Tibial artery (tissue), 4 donors: ENCODE results near the gene SERPINB4.

Source experiments
- DNase-seq, 2 donors: peaks; one replicate each; pipeline ENCODE4 v3.0.0-alpha.2; 2019
- H3K27ac ChIP-seq, 2 donors: fragments of 200-600 bp; sonication (generic) in 1 of 2; 1 replicate in 1 of 2; 2 replicates in 1 of 2; pipeline ENCODE4 v1.5.1; 2018 to 2019; ENCODE audit warnings: mild to moderate bottlenecking in 1 of 2
- H3K27me3 ChIP-seq, 2 donors: fragments of 200-600 bp; sonication (generic) in 1 of 2; one replicate each; pipeline versions ENCODE4 v1.5.1 to v1.6.0; 2016 to 2019
- H3K36me3 ChIP-seq, 3 donors: fragments of 200-600 bp; sonication (generic) in 2 of 3; one replicate each; pipeline ENCODE4 v1.5.1; 2016 to 2019; ENCODE audit warnings: mild to moderate bottlenecking in 2 of 3
- H3K4me1 ChIP-seq, 4 donors: fragments of 200-600 bp; sonication (generic) in 2 of 4; 1 replicate in 3 of 4; 2 replicates in 1 of 4; pipeline ENCODE4 v1.5.1; 2016 to 2019
- H3K4me3 ChIP-seq, 2 donors: fragments of 200-600 bp; sonication (generic) in 1 of 2; 1 replicate in 1 of 2; 2 replicates in 1 of 2; pipeline ENCODE4 v1.5.1; 2018 to 2019; ENCODE audit warnings: mild to moderate bottlenecking in 2 of 2
- H3K9me3 ChIP-seq, 3 donors: fragments of 200-600 bp; sonication (generic) in 1 of 3; one replicate each; pipeline ENCODE4 v1.5.1; 2016 to 2019
- CTCF ChIP-seq, 2 experiments: fragments of 200-600 bp in 1 of 2; fragments of 450-650 bp in 1 of 2; IDR thresholded peaks; one replicate each; pipeline ENCODE4 v1.5.1; 2017 to 2019; ENCODE audit warnings: antibody characterized with exemption in 2 of 2, mild to moderate bottlenecking in 1 of 2, moderate library complexity in 1 of 2
- intact Hi-C: fragments of 100-400 bp; cut with DNase I; formaldehyde crosslinking; loops from one replicate; pipeline ENCODE4 v1.15.0; 2023; ENCODE audit warnings: low total_unique reads

SERPINB4 gene

GRCh38 chr18:63626431-63626830, 17.6 kb downstream of the SERPINB4 start:
- no peak for DNase-seq
- Histone ChIP-seq H3K27ac (no peak overlapping the region), H3K4me1 (no peaks in the 10 kb centered on the region), H3K27me3 (no peaks in the 10 kb centered on the region), H3K4me3 (no peak overlapping the region), H3K36me3 (no peaks in the 10 kb centered on the region), H3K9me3 (peaks cover 0 to 21% (median 16%) of the 10 kb centered on the region in 3 donors)
- no peak for TF ChIP-seq CTCF (IDR thresholded peaks at IDR 0.05)
- intact Hi-C loops: no loop called here

GRCh38 chr18:63624863-63625262, 19.2 kb downstream of the SERPINB4 start:
- DNase-seq: no peak
- H3K36me3 ChIP-seq: no peaks in the 10 kb centered on the region
- intact Hi-C loops: no loop called here
- H3K9me3 ChIP-seq: peaks cover 0 to 21% (median 16%) of the 10 kb centered on the region in 3 donors
- H3K27me3 ChIP-seq: no peaks in the 10 kb centered on the region
- TF ChIP-seq CTCF (IDR thresholded peaks at IDR 0.05): no peak
- H3K4me1 ChIP-seq: no peaks in the 10 kb centered on the region
- H3K27ac ChIP-seq: no peak overlapping the region
- no peak overlapping the region for H3K4me3 ChIP-seq

- no peak for TF ChIP-seq CTCF (IDR thresholded peaks at IDR 0.05)
- no peak for DNase-seq
- intact Hi-C loops: no loop called here
- Histone ChIP-seq H3K36me3 (no peaks in the 10 kb centered on the region), H3K27me3 (no peaks in the 10 kb centered on the region), H3K4me3 (no peak overlapping the region), H3K27ac (no peak overlapping the region), H3K4me1 (no peaks in the 10 kb centered on the region), H3K9me3 (peaks cover 0 to 4% (median 0%) of the 10 kb centered on the region in 3 donors)
These were observed 24.4 kb downstream of the SERPINB4 start for GRCh38 chr18:63619661-63620060.

- DNase-seq: no peak
- H3K9me3 ChIP-seq: no peaks in the 10 kb centered on the region
- no peaks in the 10 kb centered on the region for H3K27me3 ChIP-seq
- H3K4me1 ChIP-seq: no peaks in the 10 kb centered on the region
- intact Hi-C loops: no loop called here
- no peak overlapping the region for H3K4me3 ChIP-seq
- no peak for TF ChIP-seq CTCF (IDR thresholded peaks at IDR 0.05)
- H3K27ac ChIP-seq: no peak overlapping the region
- no peaks in the 10 kb centered on the region for H3K36me3 ChIP-seq
These were observed 26.2 kb downstream of the SERPINB4 start for GRCh38 chr18:63617915-63618234.

GRCh38 chr18:63617049-63617914, 26.8 kb downstream of the SERPINB4 start:
- Histone ChIP-seq H3K27me3 (no peaks in the 10 kb centered on the region), H3K36me3 (no peaks in the 10 kb centered on the region), H3K4me3 (no peak overlapping the region), H3K9me3 (no peaks in the 10 kb centered on the region), H3K27ac (no peak overlapping the region), H3K4me1 (no peaks in the 10 kb centered on the region)
- TF ChIP-seq CTCF (IDR thresholded peaks at IDR 0.05): no peak
- intact Hi-C loops: no loop called here
- no peak for DNase-seq
